Mesendoderm (in vitro differentiated cells): ENCODE measurements around the gene IKZF2.

Experiments used
- DNase-seq: peaks from one replicate; pipeline ENCODE4 v3.0.0; 2013
- H2AK5ac ChIP-seq: 2 replicates; pipeline ENCODE4 v1.6.1; 2013; ENCODE audit warnings: low read length, inconsistent platforms
- H2BK120ac ChIP-seq: 2 replicates; pipeline ENCODE4 v1.6.1; 2013; ENCODE audit warnings: low read depth, mild to moderate bottlenecking, low read length, moderate library complexity, mixed read lengths
- H2BK15ac ChIP-seq: replicated peaks from 2 replicates; pipeline ENCODE4 v1.6.1; 2013; ENCODE audit warnings: low read depth, mild to moderate bottlenecking, moderate library complexity
- H2BK5ac ChIP-seq: 2 replicates; pipeline ENCODE4 v1.6.1; 2013; ENCODE audit warnings: low read length, inconsistent platforms
- H3K18ac ChIP-seq: 2 replicates; pipeline ENCODE4 v1.6.1; 2013; ENCODE audit warnings: mild to moderate bottlenecking, low read length, mixed read lengths
- H3K23ac ChIP-seq: one replicate; pipeline ENCODE4 v1.6.1; 2013; ENCODE audit warnings: low read length
- H3K27ac ChIP-seq: 2 replicates; pipeline ENCODE4 v1.5.1; 2013; ENCODE audit warnings: low read depth, mild to moderate bottlenecking, inconsistent platforms, low read length, moderate library complexity
- H3K27me3 ChIP-seq: 2 replicates; pipeline ENCODE4 v1.6.1; 2013; ENCODE audit warnings: low read length, control low read depth, mild to moderate bottlenecking, inconsistent platforms; ENCODE audit not compliant: insufficient read depth, poor library complexity
- H3K36me3 ChIP-seq: 2 replicates; pipeline ENCODE4 v1.6.1; 2013; ENCODE audit warnings: low read length, inconsistent platforms; ENCODE audit not compliant: control insufficient read depth, insufficient read depth
- H3K4ac ChIP-seq: one replicate; pipeline ENCODE4 v1.6.1; 2013; ENCODE audit warnings: low read depth, mild to moderate bottlenecking, low read length, moderate library complexity
- H3K4me1 ChIP-seq: 2 replicates; pipeline ENCODE4 v1.6.1; 2013; ENCODE audit warnings: low read depth, low read length, inconsistent platforms; ENCODE audit not compliant: control insufficient read depth
- H3K4me2 ChIP-seq: 2 replicates; pipeline ENCODE4 v1.6.1; 2013; ENCODE audit warnings: low read length
- H3K4me3 ChIP-seq: 2 replicates; pipeline ENCODE4 v1.5.1; 2013; ENCODE audit warnings: mild to moderate bottlenecking, low read length
- H3K56ac ChIP-seq: one replicate; pipeline ENCODE4 v1.6.1; 2013; ENCODE audit warnings: low read length
- H3K79me1 ChIP-seq: 2 replicates; pipeline ENCODE4 v1.6.1; 2013; ENCODE audit warnings: low read length, inconsistent platforms
- H3K79me2 ChIP-seq: 2 replicates; pipeline ENCODE4 v1.6.1; 2013; ENCODE audit warnings: mild to moderate bottlenecking, low read length; ENCODE audit not compliant: control insufficient read depth, insufficient read depth
- H3K9ac ChIP-seq: 2 replicates; pipeline ENCODE4 v1.6.1; 2013; ENCODE audit warnings: low read length, inconsistent platforms
- H4K5ac ChIP-seq: one replicate; pipeline ENCODE4 v1.6.1; 2013; ENCODE audit warnings: low read length
- H4K8ac ChIP-seq: one replicate; pipeline ENCODE4 v1.6.1; 2013; ENCODE audit warnings: low read depth, mild to moderate bottlenecking, control low read depth, low read length, moderate library complexity
- WGBS: extraction: QIAGEN DNeasy Blood & Tissue Kit; methylation state at CpG from one replicate; pipeline ENCODE4 v1.1.7; 2013; ENCODE audit warnings: low lambda C conversion rate, missing lambda C conversion rate; ENCODE audit not compliant: insufficient coverage; ENCODE audit errors: extremely low coverage; 5-methylcytosine and 5-hydroxymethylcytosine counted together

Gene IKZF2

DNA sequence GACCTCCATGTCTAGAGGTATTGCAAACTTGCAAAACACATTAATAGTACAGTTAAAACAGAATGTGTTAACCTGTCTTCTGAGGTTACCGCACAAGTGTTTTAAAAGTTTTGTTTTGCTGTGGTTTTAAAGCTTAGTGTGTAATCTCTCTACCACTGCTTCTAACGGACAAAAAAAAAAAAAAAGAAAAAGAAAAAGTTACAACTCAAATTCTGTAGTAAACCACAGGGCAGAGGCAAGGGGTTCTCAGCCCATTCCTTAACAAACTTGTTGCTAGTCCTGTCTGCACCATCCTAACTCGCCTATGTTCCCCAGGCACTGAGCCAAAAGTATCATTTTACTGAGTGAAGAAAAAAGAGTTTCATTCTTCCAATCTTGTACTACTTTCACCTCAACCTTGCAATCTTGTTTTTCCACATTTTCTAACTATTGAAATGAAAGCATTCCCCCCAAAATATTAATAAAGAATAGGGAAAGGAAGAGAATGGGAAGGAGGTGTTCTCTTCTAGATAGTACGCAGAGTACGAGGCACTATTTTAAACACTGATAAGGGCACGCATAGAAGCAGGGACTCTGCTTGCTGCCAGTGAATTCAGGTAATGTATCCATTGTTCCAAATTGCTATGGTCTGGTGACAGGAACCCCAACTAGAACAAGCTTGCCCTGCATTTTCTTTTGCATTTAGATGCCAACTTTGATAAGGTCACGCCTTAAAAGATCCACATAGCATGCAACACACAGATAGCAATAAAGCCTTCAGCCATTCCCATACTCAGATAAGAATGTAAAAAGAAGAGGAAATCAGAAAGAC, 47.1 kb downstream of the IKZF2 start:
- H3K27ac ChIP-seq: no peak overlapping the region
- H2AK5ac ChIP-seq: no peak overlapping the region

GRCh38 chr2:213101692-213102460, 49.5 kb downstream of the IKZF2 start:
- Histone ChIP-seq H4K8ac (no peak overlapping the region), H3K4me1 (peaks cover 2% of the 10 kb centered on the region), H3K36me3 (no peaks in the 10 kb centered on the region), H2BK5ac (no peak overlapping the region), H3K4me3 (no peak overlapping the region), H3K79me1 (no peaks in the 10 kb centered on the region), H2BK120ac (no peak overlapping the region), H2BK15ac (no peak overlapping the region), H3K27ac (no peak overlapping the region), H3K56ac (no peak overlapping the region), H3K79me2 (no peaks in the 10 kb centered on the region), H3K27me3 (no peaks in the 10 kb centered on the region), H3K9ac (no peak overlapping the region), H4K5ac (no peak overlapping the region), H3K18ac (no peak overlapping the region), H3K4me2 (no peak overlapping the region), H3K4ac (no peak overlapping the region), H2AK5ac (no peak overlapping the region), H3K23ac (no peak overlapping the region)
- no CpG with 5 or more reads among the region's 5 CpGs for WGBS
- DNase-seq: no peak

More for the DNA sequence above, 47.1 kb downstream of the IKZF2 start:
- Histone ChIP-seq H3K36me3 (no peaks in the 10 kb centered on the region), H3K27me3 (no peaks in the 10 kb centered on the region), H3K79me2 (no peaks in the 10 kb centered on the region), H2BK5ac (no peak overlapping the region), H3K4me2 (no peak overlapping the region), H4K8ac (no peak overlapping the region), H3K9ac (no peak overlapping the region), H3K23ac (no peak overlapping the region), H3K4ac (no peak overlapping the region), H3K4me3 (no peak overlapping the region), H3K79me1 (no peaks in the 10 kb centered on the region), H2BK120ac (no peak overlapping the region), H3K56ac (no peak overlapping the region), H4K5ac (no peak overlapping the region), H3K4me1 (peaks cover 2% of the 10 kb centered on the region), H3K18ac (no peak overlapping the region), H2BK15ac (no peak overlapping the region)
- no CpG with 5 or more reads among the region's 7 CpGs for WGBS
- peak; percentile 27 for DNase-seq

DNA sequence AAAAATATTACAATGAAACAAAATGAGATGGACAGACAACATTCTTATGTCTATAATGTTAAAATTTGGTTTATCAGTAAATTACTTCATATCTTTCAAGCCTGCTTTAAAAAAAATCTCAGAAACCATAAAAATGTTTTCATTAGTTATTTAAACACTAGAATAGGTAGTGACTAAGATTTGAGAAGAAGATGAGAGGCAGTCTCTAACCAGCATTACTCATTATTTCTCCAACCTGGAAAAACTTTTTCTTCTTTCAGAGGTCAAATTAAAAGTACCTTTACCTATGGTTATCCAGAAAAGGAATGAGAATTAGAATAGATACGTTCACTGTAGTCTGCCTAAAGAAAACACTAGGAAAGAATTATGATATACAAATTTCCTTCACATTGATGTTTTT, 50.3 kb downstream of the IKZF2 start:
- H2AK5ac ChIP-seq: no peak overlapping the region
- no peak overlapping the region for H2BK15ac ChIP-seq
- H3K4ac ChIP-seq: no peak overlapping the region
- H3K36me3 ChIP-seq: no peaks in the 10 kb centered on the region
- no peak overlapping the region for H3K27ac ChIP-seq
- H3K4me1 ChIP-seq: peaks cover 2% of the 10 kb centered on the region
- no peak overlapping the region for H3K4me3 ChIP-seq
- H3K27me3 ChIP-seq: no peaks in the 10 kb centered on the region
- H4K5ac ChIP-seq: no peak overlapping the region
- H2BK120ac ChIP-seq: no peak overlapping the region
- no peak overlapping the region for H4K8ac ChIP-seq
- no peak for DNase-seq
- WGBS: no CpG with 5 or more reads among the region's 1 CpG
- no peaks in the 10 kb centered on the region for H3K79me2 ChIP-seq
- H3K4me2 ChIP-seq: no peak overlapping the region
- no peak overlapping the region for H3K23ac ChIP-seq
- H3K56ac ChIP-seq: no peak overlapping the region
- H3K9ac ChIP-seq: no peak overlapping the region
- H2BK5ac ChIP-seq: no peak overlapping the region
- no peaks in the 10 kb centered on the region for H3K79me1 ChIP-seq
- H3K18ac ChIP-seq: no peak overlapping the region

DNA sequence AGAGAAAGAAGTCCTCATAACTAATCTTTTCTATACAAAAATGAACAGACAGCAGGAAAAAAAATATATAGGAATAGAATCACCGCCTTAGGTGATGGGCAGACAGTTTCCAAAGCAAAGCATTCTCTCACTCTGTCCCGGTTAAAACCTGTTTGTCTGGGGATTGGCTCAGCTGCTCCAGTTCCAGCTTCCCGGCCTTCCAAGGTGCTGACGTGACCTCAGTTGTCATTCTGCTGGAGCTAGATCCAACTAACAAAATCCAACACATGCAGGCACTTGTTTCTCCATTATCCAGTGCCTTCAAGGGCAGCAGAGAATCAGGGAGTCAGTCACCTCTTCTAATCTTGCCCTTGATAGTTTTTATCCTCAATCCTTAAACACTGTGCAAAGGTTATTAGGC, 52.8 kb downstream of the IKZF2 start:
- no peak overlapping the region for H2BK15ac ChIP-seq
- no peak overlapping the region for H3K4me2 ChIP-seq
- DNase-seq: no peak
- H2AK5ac ChIP-seq: no peak overlapping the region
- no peak overlapping the region for H3K23ac ChIP-seq
- H4K8ac ChIP-seq: no peak overlapping the region
- no peak overlapping the region for H3K9ac ChIP-seq
- H3K56ac ChIP-seq: no peak overlapping the region
- no peaks in the 10 kb centered on the region for H3K27me3 ChIP-seq
- no peaks in the 10 kb centered on the region for H3K79me2 ChIP-seq
- H4K5ac ChIP-seq: no peak overlapping the region
- no peak overlapping the region for H3K27ac ChIP-seq
- H3K79me1 ChIP-seq: no peaks in the 10 kb centered on the region
- no peak overlapping the region for H2BK120ac ChIP-seq
- H3K36me3 ChIP-seq: no peaks in the 10 kb centered on the region
- H3K4me3 ChIP-seq: no peak overlapping the region
- WGBS: no CpG with 5 or more reads among the region's 4 CpGs
- no peak overlapping the region for H2BK5ac ChIP-seq
- H3K4ac ChIP-seq: no peak overlapping the region
- H3K18ac ChIP-seq: no peak overlapping the region
- H3K4me1 ChIP-seq: no peaks in the 10 kb centered on the region

GRCh38 chr2:213091765-213092164, 59.6 kb downstream of the IKZF2 start:
- Histone ChIP-seq H2BK5ac (no peak overlapping the region), H3K9ac (no peak overlapping the region), H3K79me1 (no peaks in the 10 kb centered on the region), H3K56ac (no peak overlapping the region), H3K4me1 (no peaks in the 10 kb centered on the region), H3K27ac (no peak overlapping the region), H4K5ac (no peak overlapping the region), H3K4me2 (no peak overlapping the region), H2BK120ac (no peak overlapping the region), H3K23ac (no peak overlapping the region), H3K4ac (no peak overlapping the region), H3K79me2 (no peaks in the 10 kb centered on the region), H3K27me3 (no peaks in the 10 kb centered on the region), H2AK5ac (no peak overlapping the region), H3K36me3 (no peaks in the 10 kb centered on the region), H3K4me3 (no peak overlapping the region), H3K18ac (no peak overlapping the region), H2BK15ac (no peak overlapping the region), H4K8ac (no peak overlapping the region)
- DNase-seq: no peak
- no CpG with 5 or more reads among the region's 3 CpGs for WGBS
